Activated CD4-positive, alpha-beta T cell treated with anti-CD3 and anti-CD28 coated beads, Interleukin-2, amount 50 U/mL, for 24 hours (primary cell): ENCODE data around the gene RAB5IF.
"Not testable (repeated sequence)": the region's sequence is repeated elsewhere in the genome, so short reads cannot be mapped to it uniquely, and the experiment has no call there.

Experiments used
- DNase-seq, 2 donors: peaks; one replicate each; pipeline ENCODE4 v3.0.0-alpha.2; 2020; ENCODE audit warnings: low read depth in 1 of 2, low spot score in 1 of 2

The RAB5IF gene, protein sequence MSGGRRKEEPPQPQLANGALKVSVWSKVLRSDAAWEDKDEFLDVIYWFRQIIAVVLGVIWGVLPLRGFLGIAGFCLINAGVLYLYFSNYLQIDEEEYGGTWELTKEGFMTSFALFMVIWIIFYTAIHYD

GRCh38 chr20:36605399-36606157 is at the start of gene RAB5IF:
Gene RAB5IF, plus strand, starts transcription at chr20:36605779. Its CDS starts 173 bp downstream, at chr20:36605952.
- peak; percentile 99 for DNase-seq

DNA sequence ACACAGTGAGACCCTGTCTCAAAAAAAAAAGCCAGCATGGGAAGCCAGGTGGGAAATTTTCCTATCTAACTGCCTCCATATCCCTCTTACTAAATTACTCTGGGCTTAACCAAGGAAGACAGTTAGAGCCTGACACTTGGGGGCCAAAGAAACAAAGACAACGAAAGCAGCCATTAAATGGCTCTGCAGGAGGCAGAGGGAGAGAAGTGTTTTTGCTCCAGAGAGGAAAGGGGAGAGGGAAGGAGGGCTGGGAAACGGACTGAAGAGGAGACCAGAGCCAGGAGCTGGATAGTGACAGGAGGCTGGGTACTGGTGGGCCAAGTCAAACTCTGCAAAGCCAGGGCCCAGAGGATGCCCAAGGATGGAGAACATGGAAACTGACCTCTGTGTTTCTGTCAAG is 42.9 kb upstream of the RAB5IF start:
- DNase-seq: no peak

- no peak for DNase-seq
These were observed 42.2 kb upstream of the RAB5IF start for GRCh38 chr20:36563374-36563773.

DNA sequence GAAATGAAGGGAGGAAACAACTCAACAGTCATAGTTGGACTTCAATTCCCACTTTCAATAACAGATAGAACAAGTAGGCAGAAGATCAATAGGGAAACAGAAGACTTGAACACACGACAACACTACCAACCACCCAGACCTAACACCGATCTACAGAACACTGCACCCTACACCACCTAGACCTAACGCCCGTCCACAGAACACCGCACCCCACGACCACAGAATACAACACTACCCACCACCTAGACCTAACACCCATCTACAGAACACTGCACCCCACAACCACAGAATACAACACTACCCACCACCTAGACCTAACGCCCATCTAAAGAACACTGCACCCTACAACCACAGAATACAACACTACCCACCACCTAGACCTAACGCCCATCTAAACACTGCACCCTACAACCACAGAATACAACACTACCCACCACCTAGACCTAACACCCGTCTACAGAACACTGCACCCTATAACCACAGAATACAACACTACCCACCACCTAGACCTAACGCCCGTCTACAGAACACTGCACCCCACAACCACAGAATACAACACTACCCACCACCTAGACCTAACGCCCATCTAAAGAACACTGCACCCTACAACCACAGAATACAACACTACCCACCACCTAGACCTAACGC is 41.4 kb upstream of the RAB5IF start:
- DNase-seq: not testable (repeated sequence)

DNA sequence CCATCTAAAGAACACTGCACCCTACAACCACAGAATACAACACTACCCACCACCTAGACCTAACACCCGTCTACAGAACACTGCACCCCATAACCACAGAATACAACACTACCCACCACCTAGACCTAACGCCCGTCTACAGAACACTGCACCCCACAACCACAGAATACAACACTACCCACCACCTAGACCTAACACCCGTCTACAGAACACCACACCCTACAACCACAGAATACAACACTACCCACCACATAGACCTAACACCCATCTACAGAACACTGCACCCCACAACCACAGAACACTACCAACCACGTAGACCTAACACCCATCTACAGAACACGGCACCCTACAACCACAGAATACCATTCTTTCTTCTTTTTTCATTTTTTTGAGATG is 40.9 kb upstream of the RAB5IF start:
- DNase-seq: not testable (repeated sequence)

DNA sequence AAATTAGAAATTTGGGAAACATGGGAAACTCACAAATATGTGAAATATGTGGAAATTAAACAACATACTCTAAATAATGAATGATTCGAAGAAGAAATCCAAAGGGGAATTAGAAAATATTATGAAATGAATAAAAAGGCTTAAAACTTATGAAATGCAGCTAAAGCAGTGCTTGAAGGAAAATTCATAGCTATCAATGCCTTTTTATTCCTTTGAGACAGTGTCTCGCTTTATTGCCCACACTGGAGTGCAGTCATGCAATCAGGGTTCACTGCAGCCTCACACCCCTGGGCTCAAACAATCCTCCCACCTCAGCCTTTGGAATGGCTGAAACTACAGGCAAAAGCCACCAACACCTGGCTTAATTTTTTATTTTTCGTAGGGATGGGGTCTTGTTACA is 40.1 kb upstream of the RAB5IF start:
- DNase-seq: no peak

DNA sequence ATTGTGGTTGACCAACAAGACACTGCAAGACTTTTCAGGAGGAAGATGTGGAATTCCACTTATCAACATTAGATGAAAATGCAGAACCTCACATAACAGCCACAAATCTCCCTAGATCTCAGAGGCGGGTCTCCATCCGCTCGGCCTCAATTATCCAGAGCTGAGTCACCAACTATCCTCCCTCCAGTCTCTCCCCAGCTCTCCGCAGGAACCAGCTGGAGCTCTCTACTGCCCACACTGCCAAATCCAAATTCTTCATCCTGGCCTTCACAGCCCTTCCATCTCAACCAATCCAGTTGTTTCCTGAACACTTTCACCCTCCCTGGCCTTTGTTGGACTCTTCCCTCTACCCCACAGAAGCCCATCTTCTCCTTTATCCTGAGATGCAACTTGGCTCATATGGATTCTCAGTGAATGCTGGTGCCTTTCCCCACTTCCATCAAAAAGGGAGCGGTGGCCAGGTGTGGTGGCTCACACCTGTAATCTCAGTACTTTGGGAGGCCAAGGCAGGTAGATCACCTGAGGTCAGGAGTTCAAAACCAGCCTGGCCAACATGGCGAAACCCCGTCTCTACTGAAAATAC is 35.6 kb upstream of the RAB5IF start:
- no peak for DNase-seq

GRCh38 chr20:36571564-36572504 is 33.7 kb upstream of the RAB5IF start:
- no peak for DNase-seq

DNA sequence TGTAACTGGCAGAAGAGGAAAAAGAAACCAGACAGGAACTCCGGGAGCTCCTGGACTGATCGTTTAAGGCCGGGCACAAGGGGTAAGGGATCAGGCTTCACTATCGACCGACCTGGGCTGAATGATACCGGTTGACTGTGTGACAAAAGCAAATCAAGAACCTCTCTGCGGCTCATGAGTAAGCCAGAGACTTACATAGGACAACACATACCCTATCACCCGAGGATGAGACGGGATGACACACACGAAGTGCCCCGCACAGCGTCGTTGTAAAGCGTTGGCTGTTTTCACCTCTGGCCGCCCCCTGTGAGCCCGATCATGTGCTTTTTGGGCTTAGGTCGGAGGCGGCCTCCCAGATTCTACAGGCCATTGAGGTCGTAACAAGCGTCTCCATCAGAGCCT is 32.9 kb upstream of the RAB5IF start:
- DNase-seq: peak in 1 of 2 donors; percentile 67

- peak; percentile 76 to 81 for DNase-seq
These were observed 32.3 kb upstream of the RAB5IF start, which contains the start of gene TGIF2 for GRCh38 chr20:36573103-36573797. Gene TGIF2, plus strand, starts transcription at chr20:36573597. Its CDS starts 5,178 bp downstream, at chr20:36578775.

DNA sequence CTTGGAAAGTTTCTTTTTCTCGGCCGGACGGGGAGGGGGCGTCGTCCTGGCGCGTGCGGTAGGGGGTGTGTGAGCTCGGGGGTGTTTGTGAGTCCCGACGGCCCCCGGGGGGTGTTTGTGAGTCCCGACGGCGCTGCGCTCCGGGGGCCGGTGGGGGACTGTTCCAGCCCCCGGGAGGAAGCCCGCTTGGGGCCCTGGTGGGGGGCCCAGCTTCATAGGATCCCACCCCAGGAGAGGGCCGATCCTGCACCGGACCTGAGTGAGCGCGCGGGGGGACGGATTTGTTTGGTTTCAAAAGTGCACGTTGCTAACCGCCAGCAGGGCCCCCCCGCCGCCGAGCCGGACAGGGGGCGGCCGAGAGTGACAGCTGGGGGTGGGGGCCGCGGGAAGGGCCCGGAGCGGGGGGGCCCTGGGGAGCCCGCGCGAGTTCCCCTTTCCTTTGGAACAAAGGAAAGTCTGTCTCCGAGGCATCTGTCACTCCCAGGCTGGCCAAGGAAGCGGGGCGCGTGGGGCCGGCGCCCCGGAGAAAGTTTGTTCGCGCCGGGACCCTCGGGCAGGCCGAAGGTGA is 31.7 kb upstream of the RAB5IF start:
- DNase-seq: no peak

GRCh38 chr20:36574366-36575135 is 31.0 kb upstream of the RAB5IF start:
- DNase-seq: peak in 1 of 2 donors; percentile 29

GRCh38 chr20:36576081-36576445 is 29.5 kb upstream of the RAB5IF start:
- DNase-seq: no peak

DNA sequence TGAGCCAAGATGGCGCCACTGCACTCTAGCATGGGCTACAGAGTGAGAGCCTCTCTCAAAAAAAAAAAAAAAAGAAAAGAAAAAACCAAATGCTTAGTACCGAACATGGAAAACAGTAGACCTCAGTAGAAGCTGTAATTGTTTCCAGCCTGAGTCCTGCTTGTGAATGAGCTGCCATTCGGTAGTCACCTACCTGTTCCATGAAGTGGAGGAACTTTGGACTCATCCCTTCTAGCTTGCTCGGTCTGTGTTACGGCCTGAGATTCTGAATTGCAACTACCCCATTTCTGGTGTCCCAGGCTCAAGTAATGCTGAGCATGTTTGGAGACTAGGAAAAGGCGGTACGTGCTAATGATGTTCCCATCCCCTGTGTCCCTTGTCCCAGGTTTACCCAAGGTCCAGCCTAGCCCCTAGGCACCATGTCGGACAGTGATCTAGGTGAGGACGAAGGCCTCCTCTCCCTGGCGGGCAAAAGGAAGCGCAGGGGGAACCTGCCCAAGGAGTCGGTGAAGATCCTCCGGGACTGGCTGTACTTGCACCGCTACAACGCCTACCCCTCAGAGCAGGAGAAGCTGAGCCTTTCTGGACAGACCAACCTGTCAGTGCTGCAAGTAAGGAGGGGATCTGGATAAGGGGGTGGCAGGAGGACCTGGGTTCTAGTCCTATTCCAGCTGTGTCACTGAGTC is 27.1 kb upstream of the RAB5IF start:
- no peak for DNase-seq

- no peak for DNase-seq
These were observed 25.5 kb upstream of the RAB5IF start for GRCh38 chr20:36579996-36580545.

GRCh38 chr20:36582322-36582721 is 23.3 kb upstream of the RAB5IF start:
- no peak for DNase-seq

DNA sequence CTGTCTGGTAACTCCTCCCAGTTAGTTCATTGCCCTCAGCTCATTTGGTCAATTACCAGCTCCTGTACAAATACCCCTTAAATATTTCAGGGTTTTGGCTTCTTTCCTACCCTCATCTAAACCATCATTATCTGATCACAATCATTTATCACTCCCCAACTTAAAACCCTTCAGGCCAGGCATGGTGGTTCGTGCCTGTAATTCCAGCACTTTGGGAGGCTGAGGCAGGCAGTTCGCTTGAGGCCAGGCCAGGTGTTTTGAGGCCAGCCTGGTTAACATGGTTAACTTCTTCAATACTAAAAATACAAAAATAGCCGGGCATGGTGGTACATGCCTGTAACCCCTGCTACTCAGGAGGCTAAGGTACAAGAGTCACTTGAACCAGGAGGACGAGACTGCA is 22.8 kb upstream of the RAB5IF start:
- DNase-seq: no peak

DNA sequence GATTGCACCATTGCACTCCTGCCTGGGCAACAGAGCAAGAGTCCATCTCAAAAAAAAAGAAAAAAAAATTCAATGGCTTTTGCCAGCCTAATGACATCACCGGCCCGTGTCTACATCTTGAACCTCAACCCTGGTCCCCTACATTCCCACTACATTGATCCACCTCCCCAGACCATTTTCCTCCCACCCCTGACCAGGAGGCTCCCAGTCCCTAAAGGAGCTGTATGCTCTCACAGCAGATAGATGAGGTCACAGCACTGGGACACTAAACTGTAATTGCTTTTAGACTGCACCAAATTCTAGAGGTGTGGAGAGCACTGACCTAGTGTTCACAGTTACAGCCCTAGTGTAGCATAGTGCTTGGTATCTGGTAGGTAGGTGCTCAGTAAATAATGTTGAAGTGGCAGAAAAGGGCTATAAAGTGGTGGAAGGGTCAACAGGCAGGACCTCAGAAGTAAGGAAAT is 21.5 kb upstream of the RAB5IF start:
- no peak for DNase-seq
